ENCODE data around the gene KIAA0513. TPM values are rescaled to one million over a fixed set of nuclear protein-coding genes. Genes with fewer than 3 reads are reported as not detected.

Gene KIAA0513
- total and polyA plus RNA-seq, 10 of the 15 experiments (the other 5 are each of a cell fraction or from before 2014, with no cell fraction given): 0.14 to 5.8 (median 2.0) TPM

- no peak overlapping the region for H2AFZ ChIP-seq (ENCODE audit: control insufficient read depth, low read depth, low read length)
- TF ChIP-seq LARP7 (IDR thresholded peaks at IDR 0.05): no peak
- no peak for TF ChIP-seq RB1 (IDR thresholded peaks at IDR 0.05; ENCODE audit: borderline replicate concordance)
- TF ChIP-seq BCL11A (IDR thresholded peaks at IDR 0.05; ENCODE audit: low read depth, low read length): no peak
- H3K27ac ChIP-seq (ENCODE audit: control insufficient read depth, insufficient read depth): no peak overlapping the region
- ChIA-PET CTCF (no interaction called here), SMC1A (ENCODE audit: uncharacterized antibody, unreplicated experiment) (no interaction called here), RAD21 (ENCODE audit: unreplicated experiment) (no interaction called here), POLR2A (no interaction called here)
- no peaks in the 10 kb centered on the region; a peak in 1 of 4 replicates for H3K27me3 ChIP-seq (replicated peaks in 1 of 2; ENCODE audit: control insufficient read depth in 2 of 2, insufficient read depth in 2 of 2, low read length in 1 of 2)
- WGBS (ENCODE audit: insufficient coverage, insufficient replicate concordance, low lambda C conversion rate, missing lambda C conversion rate): 62% methylated on average over 17 of the region's 17 CpGs
- DNase-seq (ENCODE audit: low read depth, low spot score) (no peak), ATAC-seq (no peak), FAIRE-seq (no peak)
- H3K4me2 ChIP-seq (ENCODE audit: control insufficient read depth, insufficient read depth): no peak overlapping the region
- BruUV-seq (replicated peaks): no TSS peak
- in situ Hi-C loops (cut with MboI): no loop called here
- intact Hi-C loops (cut with micrococcal nuclease; ENCODE audit: unreplicated experiment): no loop called here
- no peaks in the 10 kb centered on the region for H3K36me3 ChIP-seq (ENCODE audit: control insufficient read depth in 2 of 2, insufficient read depth in 2 of 2, low read length in 1 of 2)
- no peak overlapping the region for H3K9ac ChIP-seq (ENCODE audit: control insufficient read depth, insufficient read depth, low read length)
- H3K9me3 ChIP-seq (replicated peaks; ENCODE audit: control insufficient read depth, insufficient read depth, low read length): no peaks in the 10 kb centered on the region
- H3K4me3 ChIP-seq: no peak overlapping the region
- H4K20me1 ChIP-seq (ENCODE audit: control insufficient read depth, insufficient read depth): no peaks in the 10 kb centered on the region
- no peaks in the 10 kb centered on the region for H3K79me2 ChIP-seq (ENCODE audit: control insufficient read depth, insufficient read depth, low read length)
- H3K4me1 ChIP-seq (ENCODE audit: control insufficient read depth, insufficient read depth, low read length): no peaks in the 10 kb centered on the region
Measured at GRCh38 chr16:85048921-85049562, 21.4 kb downstream of the KIAA0513 start.

GRCh38 chr16:85049706-85050305 lies 22.2 kb downstream of the KIAA0513 start:
- no peak overlapping the region for H3K27ac ChIP-seq (ENCODE audit: control insufficient read depth, insufficient read depth)
- ChIA-PET SMC1A (ENCODE audit: uncharacterized antibody, unreplicated experiment) (no interaction called here), POLR2A (no interaction called here)

More at GRCh38 chr16:85049706-85050305, 22.2 kb downstream of the KIAA0513 start:
- Histone ChIP-seq H3K4me1 (ENCODE audit: control insufficient read depth, insufficient read depth, low read length) (peaks cover 4% of the 10 kb centered on the region), H4K20me1 (ENCODE audit: control insufficient read depth, insufficient read depth) (no peaks in the 10 kb centered on the region), H3K4me2 (ENCODE audit: control insufficient read depth, insufficient read depth) (no peak overlapping the region), H3K27me3 (replicated peaks in 1 of 2; ENCODE audit: control insufficient read depth in 2 of 2, insufficient read depth in 2 of 2, low read length in 1 of 2) (no peaks in the 10 kb centered on the region; a peak in 1 of 4 replicates), H2AFZ (ENCODE audit: control insufficient read depth, low read depth, low read length) (no peak overlapping the region), H3K9ac (ENCODE audit: control insufficient read depth, insufficient read depth, low read length) (no peak overlapping the region), H3K79me2 (ENCODE audit: control insufficient read depth, insufficient read depth, low read length) (no peaks in the 10 kb centered on the region), H3K36me3 (ENCODE audit: control insufficient read depth in 2 of 2, insufficient read depth in 2 of 2, low read length in 1 of 2) (no peaks in the 10 kb centered on the region), H3K4me3 (no peak overlapping the region), H3K9me3 (replicated peaks; ENCODE audit: control insufficient read depth, insufficient read depth, low read length) (no peaks in the 10 kb centered on the region)
- CTCF ChIA-PET: interaction anchor here (2.4 kb wide), 1 partner anchor 23 kb away, joined by 8 read pairs; no protein-coding TSS in a partner anchor
- RAD21 ChIA-PET (ENCODE audit: unreplicated experiment): no interaction called here
- DNase-seq (ENCODE audit: low read depth, low spot score): no peak
- intact Hi-C loops (cut with micrococcal nuclease; ENCODE audit: unreplicated experiment): no loop called here
- no peak for TF ChIP-seq STAT3 (IDR thresholded peaks at IDR 0.05; ENCODE audit: low read depth, low read length)
- no peak for TF ChIP-seq EZH2 (IDR thresholded peaks at IDR 0.05; ENCODE audit: borderline replicate concordance, control insufficient read depth, low read depth, low read length)
- no peak for TF ChIP-seq POLR2AphosphoS2 (IDR thresholded peaks at IDR 0.05; ENCODE audit: low read depth, low read length)
- no peak for TF ChIP-seq NR2C2 (IDR thresholded peaks at IDR 0.05; ENCODE audit: borderline replicate concordance, control insufficient read depth, insufficient read length, low read depth)
- no peak for TF ChIP-seq YY1 (IDR thresholded peaks at IDR 0.05; ENCODE audit: low read depth, low read length)
- TF ChIP-seq ZSCAN29 (IDR thresholded peaks at IDR 0.05): no peak
- TF ChIP-seq NR2F1 (conservative IDR thresholded peaks at IDR 0.05): no peak
- TF ChIP-seq FOXM1 (IDR thresholded peaks at IDR 0.05; ENCODE audit: low read depth, low read length): no peak
- TF ChIP-seq JUND (IDR thresholded peaks at IDR 0.05; ENCODE audit: low read depth, low read length): no peak
- TF ChIP-seq ZNF384 (IDR thresholded peaks at IDR 0.05; ENCODE audit: borderline replicate concordance, low read depth, low read length): no peak
- TF ChIP-seq BMI1 (IDR thresholded peaks at IDR 0.05; ENCODE audit: borderline replicate concordance): no peak
- in situ Hi-C loops (cut with MboI): no loop called here
- no peak for FAIRE-seq
- WGBS (ENCODE audit: insufficient coverage, insufficient replicate concordance, low lambda C conversion rate, missing lambda C conversion rate): 74% methylated on average over 15 of the region's 15 CpGs
- no TSS peak for BruUV-seq (replicated peaks)
- ATAC-seq: no peak

Data from GM12878 (cell line).